Spleen (tissue), 11 donors: ENCODE measurements around the gene BARX1. TPM values are rescaled to one million over a fixed set of nuclear protein-coding genes. Genes with fewer than 3 reads are reported as not detected.

Experiments
- DNase-seq: peaks from one replicate; pipeline ENCODE4 v3.0.0-alpha.2; 2020
- H3K27ac ChIP-seq, 8 donors: fragments of 200-600 bp; sonication (generic) in 7 of 8; 1 replicate in 4 of 8; 2 replicates in 4 of 8; pipeline versions ENCODE4 v1.5.0 to v1.8.0; 2016 to 2021; ENCODE audit warnings: inconsistent platforms in 4 of 8, mild to moderate bottlenecking in 4 of 8, moderate library complexity in 1 of 8
- H3K27me3 ChIP-seq, 7 donors: fragments of 200-600 bp; sonication (generic) in 6 of 7; replicated peaks in 1 of 7; 1 replicate in 4 of 7; 2 replicates in 3 of 7; pipeline versions ENCODE4 v1.5.0 to v1.8.0; 2016 to 2021; ENCODE audit warnings: inconsistent platforms in 3 of 7, mild to moderate bottlenecking in 1 of 7
- H3K36me3 ChIP-seq, 6 donors: fragments of 200-600 bp; sonication (generic) in 5 of 6; 1 replicate in 4 of 6; 2 replicates in 2 of 6; pipeline versions ENCODE4 v1.5.0 to v1.8.0; 2016 to 2021; ENCODE audit warnings: inconsistent platforms in 2 of 6
- H3K4me1 ChIP-seq, 6 donors: fragments of 200-600 bp; sonication (generic) in 5 of 6; 1 replicate in 3 of 6; 2 replicates in 3 of 6; pipeline versions ENCODE4 v1.5.0 to v1.8.0; 2016 to 2021; ENCODE audit warnings: inconsistent platforms in 3 of 6
- H3K4me3 ChIP-seq, 8 donors: fragments of 200-600 bp; sonication (generic) in 7 of 8; 1 replicate in 4 of 8; 2 replicates in 4 of 8; pipeline versions ENCODE4 v1.5.0 to v1.8.0; 2016 to 2021; ENCODE audit warnings: inconsistent platforms in 4 of 8, mild to moderate bottlenecking in 4 of 8, moderate library complexity in 2 of 8
- H3K9me3 ChIP-seq, 8 donors: fragments of 200-600 bp; sonication (generic) in 7 of 8; 1 replicate in 4 of 8; 2 replicates in 4 of 8; pipeline versions ENCODE4 v1.5.0 to v1.8.0; 2016 to 2021; ENCODE audit warnings: inconsistent platforms in 4 of 8
- POLR2A ChIP-seq, 3 donors: fragments of 450-650 bp; IDR thresholded peaks; one replicate each; pipeline ENCODE4 v1.5.1; 2017; ENCODE audit warnings: antibody characterized with exemption in 3 of 3, mild to moderate bottlenecking in 1 of 3
- POLR2AphosphoS5 ChIP-seq, 3 donors: sonication (generic); formaldehyde crosslinking; IDR thresholded peaks; one replicate each; pipeline ENCODE4 v1.5.1; 2017; ENCODE audit warnings: antibody characterized with exemption in 3 of 3
- WGBS, 5 donors: extraction: QIAGEN DNeasy Blood & Tissue Kit in 3 of 5; methylation state at CpG; one replicate each; pipeline versions ENCODE4 v1.1.5 to v1.1.7; 2013 to 2018; 5-methylcytosine and 5-hydroxymethylcytosine counted together
- intact Hi-C: fragments of 100-400 bp; cut with DNase I; formaldehyde crosslinking; loops from one replicate; pipeline ENCODE4 v1.15.0; 2023; ENCODE audit warnings: low total_unique reads
- polyA plus RNA-seq, 3 donors: library from polyadenylated mRNA; stranded (reverse); fragments of 200-250 nt; gene quantifications; one replicate each; pipeline ENCODE4 v1.2.1, GENCODE V29; 2013
- total RNA-seq, 7 donors: library from RNA; depleted of rRNA in 3 of 7; stranded (reverse); fragments of >200 nt in 3 of 7; fragmentation: NEBNext Ultra II Directional in 4 of 7; extraction: Animal tissue kit (Norgen Biotek cat#: 25700) in 4 of 7; gene quantifications; one replicate each; pipeline versions ENCODE4 v1.1.0 to v1.2.1, GENCODE V29; 2016 to 2021
- TF ChIP-seq, protein P1 (sequence below), 11 experiments: fragments of 200-600 bp in 7 of 11; fragments of 450-650 bp in 4 of 11; sonication (generic) in 4 of 11; IDR thresholded peaks in 8 of 11; conservative IDR thresholded peaks in 3 of 11; 1 replicate in 7 of 11; 2 replicates in 4 of 11; pipeline versions ENCODE4 v1.4.0 to v1.8.0; 2016 to 2021; ENCODE audit warnings: antibody characterized with exemption in 11 of 11, inconsistent platforms in 4 of 11, mild to moderate bottlenecking in 1 of 11
- donor health status: healthy with polysubstance abuse.
- donor health status: DM: no; HTN: no; CAD: no; lungs with moderate emphysema.
- donor health status: DM: no; HTN: no; CAD: no.
- donor health status: Bipolar disorder and iron deficiency.
- donor health status: healthy.
- donor health status: DM: no; HTN: no; CAD: no.
- donor health status: DM: yes; HTN: yes; CAD: no.

Gene BARX1
- total and polyA plus RNA-seq, 10 donors = 0.07 to 0.21 TPM; not detected in 8

DNA sequence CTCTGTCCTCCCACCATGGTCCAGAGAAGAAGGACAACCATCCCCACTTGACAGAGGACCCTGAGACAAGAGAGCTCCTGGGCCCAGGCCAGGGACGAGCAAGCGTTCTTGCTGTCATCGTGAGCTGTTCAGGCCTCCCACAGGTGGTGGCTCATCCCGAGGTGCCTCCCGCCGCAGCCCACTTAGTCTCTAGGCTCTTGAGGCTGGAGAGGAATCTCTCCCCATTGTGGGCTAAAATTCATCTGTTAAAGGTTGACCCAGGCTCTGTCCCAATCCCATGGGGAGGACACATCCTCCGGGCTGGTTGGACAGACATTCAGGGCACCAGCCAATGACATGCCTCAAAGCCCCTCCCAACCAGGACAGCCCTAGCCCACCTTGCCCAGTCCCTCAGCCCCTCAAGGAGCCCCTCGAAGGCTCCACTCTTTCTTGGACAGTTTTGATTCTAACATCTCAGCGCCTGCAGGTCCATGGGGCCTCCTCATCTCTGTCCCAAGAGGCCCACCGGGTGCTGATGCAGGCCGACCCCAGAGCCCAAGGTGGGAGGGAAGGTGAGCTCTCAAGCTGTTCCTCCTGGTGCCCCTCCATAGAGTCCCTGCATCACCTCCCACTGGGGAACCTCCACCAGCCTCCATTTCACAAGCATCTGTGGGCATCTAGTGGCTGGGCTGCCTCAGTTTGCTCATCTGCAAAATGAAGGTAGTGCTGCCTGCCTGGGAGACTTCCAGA is 52.9 kb downstream of the BARX1 start:
- Histone ChIP-seq H3K4me3 (no peak overlapping the region), H3K9me3 (no peaks in the 10 kb centered on the region), H3K36me3 (no peaks in the 10 kb centered on the region), H3K4me1 (no peaks in the 10 kb centered on the region), H3K27me3 (peaks cover 0 to 6% (median 0%) of the 10 kb centered on the region in 7 donors), H3K27ac (no peak overlapping the region)
- peak; percentile 46 for DNase-seq
- intact Hi-C loops = no loop called here
- TF ChIP-seq, protein P1, sequence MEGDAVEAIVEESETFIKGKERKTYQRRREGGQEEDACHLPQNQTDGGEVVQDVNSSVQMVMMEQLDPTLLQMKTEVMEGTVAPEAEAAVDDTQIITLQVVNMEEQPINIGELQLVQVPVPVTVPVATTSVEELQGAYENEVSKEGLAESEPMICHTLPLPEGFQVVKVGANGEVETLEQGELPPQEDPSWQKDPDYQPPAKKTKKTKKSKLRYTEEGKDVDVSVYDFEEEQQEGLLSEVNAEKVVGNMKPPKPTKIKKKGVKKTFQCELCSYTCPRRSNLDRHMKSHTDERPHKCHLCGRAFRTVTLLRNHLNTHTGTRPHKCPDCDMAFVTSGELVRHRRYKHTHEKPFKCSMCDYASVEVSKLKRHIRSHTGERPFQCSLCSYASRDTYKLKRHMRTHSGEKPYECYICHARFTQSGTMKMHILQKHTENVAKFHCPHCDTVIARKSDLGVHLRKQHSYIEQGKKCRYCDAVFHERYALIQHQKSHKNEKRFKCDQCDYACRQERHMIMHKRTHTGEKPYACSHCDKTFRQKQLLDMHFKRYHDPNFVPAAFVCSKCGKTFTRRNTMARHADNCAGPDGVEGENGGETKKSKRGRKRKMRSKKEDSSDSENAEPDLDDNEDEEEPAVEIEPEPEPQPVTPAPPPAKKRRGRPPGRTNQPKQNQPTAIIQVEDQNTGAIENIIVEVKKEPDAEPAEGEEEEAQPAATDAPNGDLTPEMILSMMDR (IDR thresholded peaks at IDR 0.05 in 8 of 11, conservative IDR thresholded peaks at IDR 0.05 in 3 of 11) = no peak
- TF ChIP-seq POLR2A (IDR thresholded peaks at IDR 0.05) = no peak
- no peak for TF ChIP-seq POLR2AphosphoS5 (IDR thresholded peaks at IDR 0.05)
- 65 to 93% (median 88%) methylated on average over 4 to 11 of the region's 11 CpGs for WGBS, 5 donors

Other genes with a start within 250 kb of the BARX1 start
- gene PTPDC1, start 129.1 kb upstream of the BARX1 start, total RNA-seq = 10 to 100 TPM in 1 of 7 donors, 1 to 10 TPM in 6; 3.8 to 10.5 (median 6.2) TPM
- gene PTPDC1, start 129.1 kb upstream of the BARX1 start, polyA plus RNA-seq = 1 to 10 TPM; 1.9 to 2.4 (median 2.2) TPM